PFSK-1 (cell line): ENCODE results near the gene CD79B.

ENCODE experiments used
- FOXP2 ChIP-seq: optimal IDR thresholded peaks from 2 replicates; pipeline ENCODE3; 2011; ENCODE audit warnings: borderline replicate concordance, control low read depth, inconsistent platforms; ENCODE audit not compliant: insufficient read depth; ENCODE audit errors: extremely low read length, extremely low read depth
- POLR2AphosphoS5 ChIP-seq: IDR thresholded peaks from 2 replicates; pipeline ENCODE4 v1.6.1; 2012; ENCODE audit warnings: low read depth, mild to moderate bottlenecking, control low read depth, low read length, moderate library complexity
- SIN3A ChIP-seq: IDR thresholded peaks from 2 replicates; pipeline ENCODE4 v1.6.1; 2012; ENCODE audit warnings: mild to moderate bottlenecking, low read length, moderate library complexity, borderline replicate concordance; ENCODE audit not compliant: insufficient read depth
- TAF1 ChIP-seq: IDR thresholded peaks from 2 replicates; pipeline ENCODE4 v1.6.1; 2012; ENCODE audit warnings: low read length, control low read depth, borderline replicate concordance; ENCODE audit not compliant: insufficient read depth
- TF ChIP-seq, protein P1 (sequence below), 2 experiments: IDR thresholded peaks; 2 replicates each; pipeline versions ENCODE4 v1.6.1 to v1.8.0; 2011 to 2012; ENCODE audit warnings: low read depth in 2 of 2, low read length in 2 of 2, control low read depth in 1 of 2, inconsistent platforms in 1 of 2, mild to moderate bottlenecking in 1 of 2, moderate library complexity in 1 of 2; ENCODE audit not compliant: insufficient read depth in 1 of 2

CD79B gene

DNA sequence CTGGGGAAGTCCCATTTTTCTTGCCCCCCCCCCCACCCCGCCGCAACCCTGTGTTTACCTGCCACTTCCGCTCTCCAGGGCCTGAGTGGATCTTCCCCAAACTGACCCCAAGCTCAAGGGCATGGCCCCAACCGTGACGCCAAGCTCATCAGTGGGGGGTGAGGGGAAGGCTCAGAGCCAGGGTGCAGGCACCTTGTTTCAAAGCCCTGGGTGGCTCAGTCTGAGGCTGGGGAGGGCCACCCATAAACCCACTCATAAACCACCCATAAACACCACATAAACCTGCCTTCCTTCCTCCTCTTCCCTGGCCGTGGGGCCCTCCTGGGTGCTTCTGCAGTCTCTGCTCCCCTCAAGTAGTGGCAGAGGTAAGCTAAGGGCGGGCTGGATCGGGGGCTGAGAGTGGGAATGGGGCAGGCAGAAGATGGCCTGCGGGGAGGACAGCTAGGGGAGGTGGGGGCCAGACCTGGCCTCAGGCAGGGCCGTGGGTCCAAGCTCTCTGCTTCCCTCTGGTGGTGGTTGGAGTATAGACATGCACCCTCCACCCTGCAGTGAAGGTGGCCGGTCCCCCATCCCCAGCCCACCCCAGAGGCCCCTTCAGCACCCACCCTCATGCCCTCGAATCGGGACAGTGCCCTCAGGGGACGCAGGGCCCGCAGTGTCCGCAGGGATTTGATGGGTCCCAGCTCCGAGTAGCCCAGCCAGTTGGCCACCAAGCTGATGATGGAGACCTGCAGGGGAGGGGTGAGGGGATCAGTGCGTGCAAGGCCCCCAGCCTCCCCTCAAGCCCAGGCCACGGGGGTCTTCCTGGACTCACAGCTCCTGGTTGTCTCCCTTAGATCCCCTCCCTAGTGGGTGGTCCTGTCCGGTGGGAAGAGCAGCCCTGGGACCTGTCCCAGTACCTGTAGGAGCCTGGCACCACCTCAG, 14.6 kb upstream of the CD79B start:
- TF ChIP-seq TAF1 = no peak
- no peak for TF ChIP-seq POLR2AphosphoS5
- no peak for TF ChIP-seq FOXP2
- no peak for TF ChIP-seq SIN3A
- TF ChIP-seq, protein P1, sequence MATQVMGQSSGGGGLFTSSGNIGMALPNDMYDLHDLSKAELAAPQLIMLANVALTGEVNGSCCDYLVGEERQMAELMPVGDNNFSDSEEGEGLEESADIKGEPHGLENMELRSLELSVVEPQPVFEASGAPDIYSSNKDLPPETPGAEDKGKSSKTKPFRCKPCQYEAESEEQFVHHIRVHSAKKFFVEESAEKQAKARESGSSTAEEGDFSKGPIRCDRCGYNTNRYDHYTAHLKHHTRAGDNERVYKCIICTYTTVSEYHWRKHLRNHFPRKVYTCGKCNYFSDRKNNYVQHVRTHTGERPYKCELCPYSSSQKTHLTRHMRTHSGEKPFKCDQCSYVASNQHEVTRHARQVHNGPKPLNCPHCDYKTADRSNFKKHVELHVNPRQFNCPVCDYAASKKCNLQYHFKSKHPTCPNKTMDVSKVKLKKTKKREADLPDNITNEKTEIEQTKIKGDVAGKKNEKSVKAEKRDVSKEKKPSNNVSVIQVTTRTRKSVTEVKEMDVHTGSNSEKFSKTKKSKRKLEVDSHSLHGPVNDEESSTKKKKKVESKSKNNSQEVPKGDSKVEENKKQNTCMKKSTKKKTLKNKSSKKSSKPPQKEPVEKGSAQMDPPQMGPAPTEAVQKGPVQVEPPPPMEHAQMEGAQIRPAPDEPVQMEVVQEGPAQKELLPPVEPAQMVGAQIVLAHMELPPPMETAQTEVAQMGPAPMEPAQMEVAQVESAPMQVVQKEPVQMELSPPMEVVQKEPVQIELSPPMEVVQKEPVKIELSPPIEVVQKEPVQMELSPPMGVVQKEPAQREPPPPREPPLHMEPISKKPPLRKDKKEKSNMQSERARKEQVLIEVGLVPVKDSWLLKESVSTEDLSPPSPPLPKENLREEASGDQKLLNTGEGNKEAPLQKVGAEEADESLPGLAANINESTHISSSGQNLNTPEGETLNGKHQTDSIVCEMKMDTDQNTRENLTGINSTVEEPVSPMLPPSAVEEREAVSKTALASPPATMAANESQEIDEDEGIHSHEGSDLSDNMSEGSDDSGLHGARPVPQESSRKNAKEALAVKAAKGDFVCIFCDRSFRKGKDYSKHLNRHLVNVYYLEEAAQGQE (IDR thresholded peaks at IDR 0.05; ENCODE audit: insufficient read depth in 1 of 2, low read depth in 2 of 2, low read length in 2 of 2) = no peak

DNA sequence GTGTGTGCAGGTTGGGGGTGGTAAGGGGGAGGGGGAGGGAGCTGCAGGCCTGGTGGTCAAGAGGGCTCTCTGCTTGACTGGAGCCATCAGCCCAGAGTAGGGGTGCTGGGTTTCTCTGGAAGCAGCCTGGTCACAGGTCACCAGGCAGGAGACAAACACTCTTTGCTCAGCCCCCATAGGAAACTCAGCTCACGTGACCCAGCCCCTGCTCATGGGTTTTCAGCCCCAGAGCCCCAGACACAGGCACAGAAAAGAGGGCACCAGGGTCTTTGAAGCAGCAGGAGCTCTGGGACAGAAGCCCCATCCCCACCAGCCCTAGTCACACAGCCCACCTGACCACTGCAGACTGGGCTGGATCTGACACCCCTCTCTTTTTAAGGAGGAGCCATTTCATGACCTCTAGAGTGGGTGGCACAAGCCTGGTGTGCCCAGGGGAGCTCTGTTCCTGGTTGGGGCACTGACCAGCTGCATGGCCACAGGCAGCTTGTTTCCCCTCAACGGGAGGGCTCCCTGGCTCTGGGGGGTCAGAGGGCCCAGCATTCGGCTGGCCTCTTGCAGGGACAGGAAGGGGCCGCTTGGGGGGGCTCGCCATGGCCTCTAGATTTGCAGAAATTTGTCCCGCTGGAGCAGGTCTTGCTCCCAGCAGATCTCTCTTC, 13.8 kb upstream of the CD79B start:
- TF ChIP-seq TAF1 (no peak), SIN3A (no peak), POLR2AphosphoS5 (no peak), FOXP2 (no peak)
- TF ChIP-seq, protein P1 (IDR thresholded peaks at IDR 0.05; ENCODE audit: insufficient read depth in 1 of 2, low read depth in 2 of 2, low read length in 2 of 2) = no peak

DNA sequence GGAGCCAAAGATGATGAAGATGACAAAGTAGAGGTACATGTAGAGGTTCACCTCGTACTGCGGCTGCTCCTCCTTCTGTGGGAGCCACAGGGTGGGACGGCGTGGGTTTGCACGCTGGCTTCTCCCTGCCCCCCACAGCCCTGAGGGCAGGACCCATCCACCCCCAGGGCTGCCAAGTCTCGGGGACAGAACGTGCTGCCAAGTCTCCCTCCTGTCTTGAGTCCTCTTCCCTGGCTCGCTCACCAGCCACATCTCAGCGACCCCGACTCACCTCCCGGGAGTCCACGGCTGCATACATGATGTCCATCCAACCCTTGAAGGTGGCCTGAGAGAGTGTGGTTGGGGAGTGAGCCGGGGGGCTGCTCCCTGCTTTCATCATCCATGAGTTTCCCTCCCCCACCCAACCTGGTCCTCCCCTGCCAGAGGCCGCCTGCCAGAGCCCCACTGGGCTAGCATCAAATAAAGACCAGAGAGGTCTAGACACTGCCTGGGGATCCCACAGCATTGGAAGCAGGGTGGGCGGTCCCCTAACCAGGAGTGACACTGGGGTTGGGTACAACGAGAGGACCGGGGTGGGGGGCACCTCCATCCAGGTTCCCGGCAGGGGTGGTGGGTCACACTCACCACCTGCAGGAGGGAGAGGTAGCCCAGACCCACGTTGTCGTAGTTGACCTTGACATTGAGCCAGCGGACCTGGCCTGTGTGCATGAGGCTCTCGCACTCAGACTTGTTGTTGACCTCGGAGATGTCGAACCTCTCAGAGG, 12.8 kb upstream of the CD79B start:
- TF ChIP-seq TAF1 = no peak
- TF ChIP-seq FOXP2 = no peak
- no peak for TF ChIP-seq POLR2AphosphoS5
- TF ChIP-seq, protein P1 (IDR thresholded peaks at IDR 0.05; ENCODE audit: insufficient read depth in 1 of 2, low read depth in 2 of 2, low read length in 2 of 2) = no peak
- TF ChIP-seq SIN3A = no peak

DNA sequence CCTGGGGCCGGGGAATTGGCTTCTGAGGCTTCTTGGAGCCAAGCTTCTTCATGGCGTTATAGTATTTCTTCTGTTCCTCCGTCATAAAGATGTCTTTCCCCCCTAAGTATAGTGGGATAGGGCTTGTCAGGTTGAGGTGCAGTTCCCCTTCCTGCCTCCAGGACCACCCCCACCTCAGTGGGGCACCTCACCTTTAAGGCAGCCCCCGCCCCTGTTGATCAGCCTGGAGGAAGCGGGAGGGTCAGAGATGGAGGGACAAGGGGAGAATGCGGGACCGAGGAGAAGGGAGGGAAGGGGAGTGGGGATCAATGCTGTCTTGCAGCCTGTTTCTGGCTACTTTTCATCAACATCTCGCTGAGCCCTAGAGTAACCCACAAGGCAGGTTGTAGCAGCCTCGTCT, 11.6 kb upstream of the CD79B start:
- no peak for TF ChIP-seq SIN3A
- no peak for TF ChIP-seq POLR2AphosphoS5
- no peak for TF ChIP-seq FOXP2
- no peak for TF ChIP-seq TAF1
- TF ChIP-seq, protein P1 (IDR thresholded peaks at IDR 0.05; ENCODE audit: insufficient read depth in 1 of 2, low read depth in 2 of 2, low read length in 2 of 2) = no peak
